K562 (cell line): ENCODE measurements around the gene GATA2. TPM values are rescaled to one million over a fixed set of nuclear protein-coding genes. Genes with fewer than 3 reads are reported as not detected.

ENCODE experiments used
- ATAC-seq: fragments of 200-7000 bp; cut with Tn5 transposase; 3 replicates; pipeline ENCODE4 v1.9.1; 2020; ENCODE audit warnings: moderate library complexity
- BruUV-seq: library from RNA; stranded (reverse); fragments of 400-500 nt; replicated peaks from 2 replicates; lab custom pipeline; 2021; lab: Mats Ljungman, UMichigan
- CTCF ChIA-PET: fragments of 300-600 bp; formaldehyde crosslinking; extraction: SDS; loops from one replicate; lab custom pipeline; 2021; ENCODE audit warnings: low intra/inter-chr PET ratio; lab: Yijun Ruan, JAX
- POLR2A ChIA-PET: fragments of 300-600, 350-650 bp; sonication (Branson Sonifier 250); formaldehyde crosslinking; extraction: SDS; loops from one replicate; lab custom pipeline; 2021; ENCODE audit warnings: antibody characterized with exemption, inconsistent platforms; lab: Yijun Ruan, JAX
- DNase-seq, 4 experiments: peaks; one replicate each; pipeline versions ENCODE4 v3.0.0 to v3.0.0-alpha.2; 2011 to 2018; ENCODE audit warnings: low spot score in 3 of 4, mixed read lengths in 3 of 4; ENCODE audit errors: extremely low read depth in 1 of 4
- FAIRE-seq: peaks from 2 replicates; lab custom pipeline; 2011; peaks lifted over from hg19 to GRCh38; lab: Jason Lieb, UNC
- H2AFZ ChIP-seq: 2 replicates; pipeline ENCODE4 v1.6.0; 2011; ENCODE audit warnings: low read depth, low read length, control low read depth, inconsistent platforms
- H3K27ac ChIP-seq: fragments of 200-600 bp; 3 replicates; pipeline ENCODE4 v1.8.0; 2011; ENCODE audit warnings: low read depth, mild to moderate bottlenecking, control low read depth, inconsistent platforms, low read length, moderate library complexity, mixed read lengths; ENCODE audit errors: extremely low read depth
- H3K27me3 ChIP-seq, 2 experiments: fragments of 300-600 bp in 1 of 2; 2 replicates in 1 of 2; 3 replicates in 1 of 2; pipeline versions ENCODE4 v1.6.0 to v1.8.0; 2011; ENCODE audit warnings: inconsistent platforms in 2 of 2, low read length in 2 of 2, mild to moderate bottlenecking in 1 of 2, mixed read lengths in 1 of 2, moderate library complexity in 1 of 2; ENCODE audit not compliant: control insufficient read depth in 2 of 2, insufficient read depth in 2 of 2
- H3K36me3 ChIP-seq: fragments of 300-600 bp; 3 replicates; pipeline ENCODE4 v1.8.0; 2011; ENCODE audit warnings: mild to moderate bottlenecking, low read length, inconsistent platforms; ENCODE audit not compliant: control insufficient read depth, insufficient read depth
- H3K4me1 ChIP-seq, 2 experiments: fragments of 200-600 bp in 1 of 2; replicated peaks in 1 of 2; 2 replicates in 1 of 2; 3 replicates in 1 of 2; pipeline versions ENCODE4 v1.5.1 to v1.8.0; 2011; ENCODE audit warnings: inconsistent platforms in 2 of 2, low read length in 2 of 2, mild to moderate bottlenecking in 1 of 2, mixed read lengths in 1 of 2, moderate library complexity in 1 of 2; ENCODE audit not compliant: control insufficient read depth in 2 of 2, insufficient read depth in 2 of 2
- H3K4me2 ChIP-seq: 2 replicates; pipeline ENCODE4 v1.6.1; 2011; ENCODE audit warnings: low read length, control low read depth, inconsistent platforms, mixed read lengths; ENCODE audit not compliant: insufficient read depth
- H3K4me3 ChIP-seq: fragments of 200-600 bp; sonication (generic), shearing (Covaris generic); 2 replicates; pipeline ENCODE4 v1.5.1; 2016; ENCODE audit warnings: control low read depth, inconsistent platforms
- H3K79me2 ChIP-seq: fragments of 200-600 bp; 3 replicates; pipeline ENCODE4 v1.8.0; 2011; ENCODE audit warnings: low read length, inconsistent platforms; ENCODE audit not compliant: control insufficient read depth, insufficient read depth
- H3K9ac ChIP-seq, 2 experiments: 2 replicates each; pipeline versions ENCODE4 v1.6.0 to v1.6.1; 2011; ENCODE audit warnings: low read depth in 2 of 2, low read length in 2 of 2, control low read depth in 1 of 2, inconsistent platforms in 1 of 2, mild to moderate bottlenecking in 1 of 2, mixed read lengths in 1 of 2; ENCODE audit not compliant: insufficient read depth in 1 of 2
- H3K9me1 ChIP-seq: one replicate; pipeline ENCODE4 v1.6.0; 2011; ENCODE audit warnings: inconsistent platforms, mild to moderate bottlenecking, low read length, moderate library complexity; ENCODE audit not compliant: control insufficient read depth, insufficient read depth
- H3K9me3 ChIP-seq: replicated peaks from 2 replicates; pipeline ENCODE4 v1.5.1; 2011; ENCODE audit warnings: low read depth, low read length, inconsistent platforms; ENCODE audit not compliant: control insufficient read depth, insufficient read depth
- H4K20me1 ChIP-seq: replicated peaks from 2 replicates; pipeline ENCODE4 v1.6.1; 2011; ENCODE audit warnings: low read length, inconsistent platforms, mixed read lengths; ENCODE audit not compliant: control insufficient read depth, insufficient read depth
- ETV6 ChIP-seq, 3 experiments: fragments of 150-350 bp in 1 of 3; sonication (generic) in 1 of 3; formaldehyde crosslinking in 1 of 3; IDR thresholded peaks; 2 replicates each; pipeline versions ENCODE4 v1.6.1 to v1.8.0; 2014 to 2022; ENCODE audit warnings: borderline replicate concordance in 2 of 3, low read depth in 2 of 3, antibody characterized with exemption in 1 of 3, low read length in 1 of 3, mild to moderate bottlenecking in 1 of 3, missing genetic modification reagents in 1 of 3
- HDAC2 ChIP-seq: fragments of 450-650 bp; IDR thresholded peaks from 2 replicates; pipeline ENCODE4 v1.6.1; 2016; ENCODE audit warnings: mild to moderate bottlenecking
- HEY1 ChIP-seq: fragments of 250-450 bp; sonication (Bioruptor Pico); IDR thresholded peaks from 2 replicates; pipeline ENCODE4 v1.5.0; 2020; ENCODE audit warnings: mild to moderate bottlenecking, moderate library complexity, borderline replicate concordance
- MCM3 ChIP-seq: fragments of 450-650 bp; IDR thresholded peaks from 2 replicates; pipeline ENCODE4 v1.6.1; 2016
- MTA2 ChIP-seq: fragments of 450-650 bp; IDR thresholded peaks from 2 replicates; pipeline ENCODE4 v1.6.1; 2016; ENCODE audit warnings: low read depth
- NRF1 ChIP-seq, 2 experiments: fragments of 450-650 bp; IDR thresholded peaks in 1 of 2; conservative IDR thresholded peaks in 1 of 2; 2 replicates each; pipeline ENCODE4 v1.6.1; 2014; ENCODE audit warnings: mild to moderate bottlenecking in 2 of 2
- PYGO2 ChIP-seq: fragments of 450-650 bp; IDR thresholded peaks from 2 replicates; pipeline ENCODE4 v1.6.1; 2016; ENCODE audit warnings: mild to moderate bottlenecking, missing genetic modification characterization, moderate library complexity, missing compliant biosample characterization
- RAD21 ChIP-seq, 2 experiments: fragments of 250-450 bp in 1 of 2; fragments of 450-650 bp in 1 of 2; sonication (Bioruptor Pico) in 1 of 2; formaldehyde crosslinking in 1 of 2; IDR thresholded peaks in 1 of 2; conservative IDR thresholded peaks in 1 of 2; 2 replicates each; pipeline versions ENCODE4 v1.4.0 to v1.8.0; 2020 to 2022; ENCODE audit warnings: mild to moderate bottlenecking in 2 of 2, moderate library complexity in 1 of 2
- SAFB ChIP-seq: fragments of 200-400 bp; formaldehyde crosslinking; IDR thresholded peaks from 2 replicates; pipeline ENCODE4 v1.6.1; 2017; ENCODE audit warnings: low read depth, low read length, borderline replicate concordance
- SMARCC2 ChIP-seq: fragments of 450-650 bp; IDR thresholded peaks from 2 replicates; pipeline ENCODE4 v1.6.1; 2017; ENCODE audit warnings: antibody characterized with exemption, moderate library complexity, mild to moderate bottlenecking, low read depth
- ZNF280A ChIP-seq: fragments of 450-650 bp; IDR thresholded peaks from 2 replicates; pipeline ENCODE4 v1.6.1; 2018; ENCODE audit warnings: mild to moderate bottlenecking, low read depth; ENCODE audit not compliant: partially characterized antibody
- ZNF398 ChIP-seq: fragments of 250-450 bp; sonication (Bioruptor Pico); IDR thresholded peaks from 2 replicates; pipeline ENCODE4 v1.8.0; 2021; ENCODE audit warnings: moderate library complexity, mild to moderate bottlenecking, inconsistent platforms
- ZNF518B ChIP-seq: fragments of 250-450 bp; sonication (Bioruptor Pico); IDR thresholded peaks from 2 replicates; pipeline ENCODE4 v1.5.0; 2021; ENCODE audit warnings: mild to moderate bottlenecking, moderate library complexity
- ZNF75A ChIP-seq: fragments of 450-650 bp; formaldehyde crosslinking; IDR thresholded peaks from 2 replicates; pipeline ENCODE4 v1.4.0; 2020; ENCODE audit warnings: mild to moderate bottlenecking
- WGBS: fragments of 100-300 bp; shearing (Covaris generic); methylation state at CpG from one replicate; pipeline ENCODE4 v1.1.6; 2016; ENCODE audit warnings: low coverage, mixed read lengths; ENCODE audit not compliant: insufficient coverage; ENCODE audit errors: missing lambda C conversion rate; 5-methylcytosine and 5-hydroxymethylcytosine counted together
- in situ Hi-C: fragments of 300-500 bp; cut with MboI; formaldehyde crosslinking; loops from 4 replicates; pipeline ENCODE4 v1.15.0; 2018; ENCODE audit warnings: inconsistent platforms, mixed read lengths
- intact Hi-C: fragments of 100-400 bp; cut with micrococcal nuclease; formaldehyde crosslinking; loops from 2 replicates; pipeline ENCODE4 v1.14.2; 2022
- polyA plus RNA-seq, 8 experiments: library from polyadenylated mRNA; depleted of rRNA in 4 of 8; stranded (reverse) in 5 of 8; unstranded in 3 of 8; fragments of >200 nt; fragmentation: Nextera tagmentation in 2 of 8; fragmentation: Illumina TruSeq in 1 of 8; extraction: Ambion mirVana in 2 of 8; extraction: Trizol in 1 of 8; gene quantifications; 2 replicates each; pipeline versions ENCODE4 v1.2.1 to v1.2.3, GENCODE V29; 2011 to 2014; ENCODE audit warnings: inconsistent platforms in 1 of 8, missing spikeins in 1 of 8
- total RNA-seq, 7 experiments: library from RNA; depleted of rRNA in 6 of 7; stranded (reverse); fragments of >200 nt in 6 of 7; fragmentation: Illumina TruSeq in 2 of 7; extraction: Trizol in 2 of 7; gene quantifications; 2 replicates each; pipeline versions ENCODE4 v1.2.1 to v1.2.3, GENCODE V29; 2011 to 2021; ENCODE audit warnings: low replicate concordance in 1 of 7

The GATA2 gene
- total and polyA plus RNA-seq, 9 of the 15 experiments (the other 6 are each of a cell fraction or from before 2014, with no cell fraction given): 8.5 to 218 (median 50.8) TPM

GRCh38 chr3:128501431-128501830, 8.4 kb upstream of the GATA2 start:
- Histone ChIP-seq H3K9me3 (peaks cover 6% of the 10 kb centered on the region), H3K9me1 (peaks cover 5% of the 10 kb centered on the region), H3K27me3 (no peaks in the 10 kb centered on the region), H4K20me1 (no peaks in the 10 kb centered on the region), H3K36me3 (peaks cover 22% of the 10 kb centered on the region; the same call in 2 of the 3 replicates), H3K4me3 (no peak overlapping the region), H3K79me2 (peaks cover 14% of the 10 kb centered on the region), H3K9ac (no peak overlapping the region), H2AFZ (no peak overlapping the region), H3K4me1 (peaks cover 28 to 44% of the 10 kb centered on the region in 2 experiments), H3K4me2 (no peak overlapping the region), H3K27ac (no peak overlapping the region)
- no peak for DNase-seq
- CTCF ChIA-PET: no interaction called here
- WGBS: 50% methylated on average over 3 of the region's 3 CpGs
- POLR2A ChIA-PET: interaction anchor here (0.6 kb wide), 1 partner anchor 729 kb away, joined by 3 read pairs; no protein-coding TSS in a partner anchor
- intact Hi-C loops (loop anchor here (5.0 kb wide), 1 partner anchor 46 kb away; no protein-coding TSS in a partner anchor), in situ Hi-C loops (no loop called here)
- no TSS peak for BruUV-seq
- no peak for ATAC-seq
- FAIRE-seq: no peak
- no peak for TF ChIP-seq PYGO2
- TF ChIP-seq MTA2: no peak
- no peak for TF ChIP-seq ETV6 (IDR thresholded peaks at IDR 0.05; ENCODE audit: borderline replicate concordance in 1 of 2, low read depth in 2 of 2, low read length in 1 of 2)
- no peak for TF ChIP-seq ETV6 (CRISPR knock-in tag; IDR thresholded peaks at IDR 0.05; ENCODE audit: borderline replicate concordance)
- no peak for TF ChIP-seq ZNF75A (CRISPR knock-in tag)
- no peak for TF ChIP-seq NRF1 (conservative IDR thresholded peaks at IDR 0.05 in 1 of 2, IDR thresholded peaks at IDR 0.05 in 1 of 2)
- no peak for TF ChIP-seq MCM3
- no peak for TF ChIP-seq HEY1 (CRISPR knock-in tag)
- TF ChIP-seq SAFB: no peak
- no peak for TF ChIP-seq HDAC2
- TF ChIP-seq RAD21 (CRISPR knock-in tag; conservative IDR thresholded peaks at IDR 0.05 in 1 of 2, IDR thresholded peaks at IDR 0.05 in 1 of 2): no peak
- TF ChIP-seq ZNF280A: no peak
- no peak for TF ChIP-seq ZNF398
- no peak for TF ChIP-seq ZNF518B
- TF ChIP-seq SMARCC2: no peak
